SK-N-SH treated with all-trans-retinoic acid at 6 μM for 48 hours (cell line): Measurements from ENCODE around the gene PDE4B.

ENCODE experiments used
- ARNTL ChIP-seq: fragments of 450-650 bp; formaldehyde crosslinking; IDR thresholded peaks from 2 replicates; pipeline ENCODE4 v1.5.0; 2020; ENCODE audit warnings: low read depth, mild to moderate bottlenecking, moderate library complexity, borderline replicate concordance
- BACH2 ChIP-seq: fragments of 250-450 bp; sonication (Bioruptor Pico); IDR thresholded peaks from 2 replicates; pipeline ENCODE4 v1.9.0; 2021; ENCODE audit warnings: mild to moderate bottlenecking, borderline replicate concordance
- ISL1 ChIP-seq: fragments of 250-450 bp; sonication (Bioruptor Pico); IDR thresholded peaks from 2 replicates; pipeline ENCODE4 v2.1.2; 2022; ENCODE audit warnings: mild to moderate bottlenecking, moderate library complexity
- OSR1 ChIP-seq: fragments of 250-450 bp; sonication (Bioruptor Pico); IDR thresholded peaks from 2 replicates; pipeline ENCODE4 v1.8.0; 2022; ENCODE audit warnings: moderate library complexity, mild to moderate bottlenecking, inconsistent platforms
- PPARA ChIP-seq: fragments of 250-450 bp; sonication (Bioruptor Pico); IDR thresholded peaks from 2 replicates; pipeline ENCODE4 v1.5.0; 2020; ENCODE audit warnings: mild to moderate bottlenecking, borderline replicate concordance
- TOX ChIP-seq: fragments of 250-450 bp; sonication (Bioruptor Pico); IDR thresholded peaks from 2 replicates; pipeline ENCODE4 v1.8.0; 2021; ENCODE audit warnings: mild to moderate bottlenecking, moderate library complexity, borderline replicate concordance
- ZFP3 ChIP-seq: fragments of 250-450 bp; sonication (Bioruptor Pico); IDR thresholded peaks from 2 replicates; pipeline ENCODE4 v1.5.0; 2020; ENCODE audit warnings: mild to moderate bottlenecking, moderate library complexity
- ZNF565 ChIP-seq: fragments of 450-650 bp; formaldehyde crosslinking; conservative IDR thresholded peaks from 2 replicates; pipeline ENCODE4 v1.5.0; 2020; ENCODE audit warnings: low read depth, mild to moderate bottlenecking, moderate library complexity
- ZNF70 ChIP-seq: fragments of 450-650 bp; formaldehyde crosslinking; IDR thresholded peaks from 2 replicates; pipeline ENCODE4 v1.5.0; 2020; ENCODE audit warnings: mild to moderate bottlenecking, moderate library complexity

- TF ChIP-seq ZNF565 (CRISPR knock-in tag): no peak
- no peak for TF ChIP-seq ISL1 (CRISPR knock-in tag)
- TF ChIP-seq ZFP3 (CRISPR knock-in tag): no peak
- TF ChIP-seq ARNTL: no peak
- TF ChIP-seq BACH2 (CRISPR knock-in tag): no peak
- no peak for TF ChIP-seq ZNF70 (CRISPR knock-in tag)
- TF ChIP-seq TOX: no peak
- TF ChIP-seq OSR1 (CRISPR knock-in tag): no peak
- TF ChIP-seq PPARA (CRISPR knock-in tag): no peak
Measured at GRCh38 chr1:65791801-65792668, 660 bp upstream of the PDE4B start.
